Astrocyte (in vitro differentiated cells and primary cell): ENCODE results near the gene BABAM1.

Experiments used
- CTCF ChIP-seq: IDR thresholded peaks from 2 replicates; pipeline ENCODE4 v1.5.1; 2011; ENCODE audit warnings: low read depth, mild to moderate bottlenecking, inconsistent platforms, low read length, moderate library complexity; ENCODE audit not compliant: insufficient read depth
- EZH2 ChIP-seq: IDR thresholded peaks from 2 replicates; pipeline ENCODE4 v1.6.1; 2012; ENCODE audit warnings: mild to moderate bottlenecking, low read length, inconsistent platforms; ENCODE audit not compliant: insufficient read depth

- TF ChIP-seq CTCF: no peak
- TF ChIP-seq EZH2: no peak
Observed at GRCh38 chr19:17325133-17325532, 57.9 kb downstream of the BABAM1 start.
